Neural progenitor cell (in vitro differentiated cells): ENCODE data around the gene CIDEB.

Experiments
- CTCF ChIP-seq: fragments of 200-600 bp; sonication (generic); IDR thresholded peaks from 2 replicates; pipeline ENCODE4 v1.5.1; 2017; ENCODE audit warnings: antibody characterized with exemption, mild to moderate bottlenecking
- EZH2phosphoT487 ChIP-seq: fragments of 200-600 bp; sonication (generic); IDR thresholded peaks from 2 replicates; pipeline ENCODE4 v1.6.1; 2017; ENCODE audit warnings: antibody characterized with exemption

DNA sequence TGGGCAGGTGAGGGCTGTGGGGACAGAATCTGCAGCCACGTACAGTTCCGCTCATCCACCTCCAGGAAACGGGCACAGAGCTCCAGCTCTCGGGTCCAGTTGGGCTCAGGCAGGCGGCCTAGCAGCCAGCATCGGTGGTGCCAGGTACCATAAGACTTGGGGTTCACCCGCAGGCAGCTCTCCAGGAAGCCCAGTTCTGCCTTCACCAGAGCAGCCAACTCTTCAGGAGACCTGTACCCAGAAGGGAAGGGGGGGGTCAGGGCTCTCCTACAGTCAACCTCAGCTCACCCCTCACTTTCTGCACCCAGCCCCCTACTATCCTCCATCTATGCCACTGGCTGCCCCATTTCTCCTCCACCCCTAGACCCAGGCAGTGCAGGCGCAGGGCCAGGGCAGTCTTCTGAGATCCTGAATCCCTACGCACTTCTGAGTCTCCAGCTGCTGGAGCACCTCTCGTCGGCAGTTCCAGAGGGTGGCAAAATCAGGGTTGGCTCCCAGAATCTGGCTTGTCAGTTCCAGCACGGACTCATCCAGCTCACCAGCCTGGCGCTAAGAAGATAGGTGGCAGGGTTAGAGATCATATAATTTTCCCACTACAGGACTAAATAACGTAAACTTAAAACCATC is 37.8 kb downstream of the CIDEB start:
- TF ChIP-seq CTCF (no peak), EZH2phosphoT487 (no peak)
